Right lobe of liver (tissue), 6 donors: ENCODE data around the gene CATSPERE. TPM values are rescaled to one million over a fixed set of nuclear protein-coding genes. Genes with fewer than 3 reads are reported as not detected.

ENCODE experiments used
- ATAC-seq, 4 donors: fragments of 200-7000 bp; cut with Tn5 transposase; one replicate each; pipeline ENCODE4 v1.9.1; 2020; ENCODE audit warnings: mild to moderate bottlenecking in 4 of 4, moderate library complexity in 4 of 4
- DNase-seq, 3 donors: peaks; one replicate each; pipeline ENCODE4 v3.0.0-alpha.2; 2020
- H3K27ac ChIP-seq, 3 donors: fragments of 200-600 bp; one replicate each; pipeline ENCODE4 v1.8.0; 2022
- H3K27me3 ChIP-seq, 2 donors: fragments of 200-600 bp; one replicate each; pipeline ENCODE4 v1.8.0; 2022
- H3K36me3 ChIP-seq, 4 donors: fragments of 200-600 bp; sonication (generic) in 1 of 4; one replicate each; pipeline versions ENCODE4 v1.5.1 to v1.8.0; 2017 to 2022; ENCODE audit warnings: control low read depth in 1 of 4
- H3K4me1 ChIP-seq, 4 donors: fragments of 200-600 bp; sonication (generic) in 1 of 4; one replicate each; pipeline versions ENCODE4 v1.5.1 to v1.8.0; 2017 to 2022; ENCODE audit warnings: control low read depth in 1 of 4
- H3K4me3 ChIP-seq, 3 donors: fragments of 200-600 bp; one replicate each; pipeline ENCODE4 v1.8.0; 2022
- H3K9me3 ChIP-seq, 4 donors: fragments of 200-600 bp; sonication (generic) in 1 of 4; one replicate each; pipeline versions ENCODE4 v1.5.1 to v1.8.0; 2017 to 2022; ENCODE audit warnings: control low read depth in 1 of 4
- CTCF ChIP-seq, 4 donors: fragments of 200-600 bp in 3 of 4; fragments of 450-650 bp in 1 of 4; IDR thresholded peaks; one replicate each; pipeline versions ENCODE4 v1.5.1 to v1.8.0; 2016 to 2022; ENCODE audit warnings: antibody characterized with exemption in 4 of 4, mild to moderate bottlenecking in 2 of 4
- POLR2A ChIP-seq: fragments of 450-650 bp; IDR thresholded peaks from one replicate; pipeline ENCODE4 v1.6.1; 2017; ENCODE audit warnings: antibody characterized with exemption, mild to moderate bottlenecking
- WGBS: methylation state at CpG from one replicate; pipeline ENCODE4 v1.1.6; 2018; ENCODE audit warnings: low coverage, low lambda C conversion rate; ENCODE audit not compliant: insufficient coverage; ENCODE audit errors: missing lambda C conversion rate; 5-methylcytosine and 5-hydroxymethylcytosine counted together
- intact Hi-C, 2 donors: fragments of 100-400 bp; cut with DNase I; formaldehyde crosslinking; loops; one replicate each; pipeline versions ENCODE4 v1.11.2 to v1.14.1; 2022
- total RNA-seq, 6 experiments: library from RNA; depleted of rRNA in 2 of 6; stranded (reverse); fragments of >200 nt in 2 of 6; fragmentation: NEBNext Ultra II Directional in 3 of 6; extraction: Animal tissue kit (Norgen Biotek cat#: 25700) in 3 of 6; gene quantifications; one replicate each; pipeline versions ENCODE4 v1.1.0 to v1.2.4, GENCODE V29; 2016 to 2023
- donor health status: DM: no; HTN: yes; CAD: no.
- donor health status: DM: no; HTN: no; CAD: no.
- donor health status: DM: no; HTN: no; CAD: no.
- donor health status: DM: no; HTN: yes; CAD: no.
- donor health status: DM: no; HTN: yes; CAD: no.

CATSPERE gene
- total RNA-seq, 6 experiments from 2014 or later = 0.31 to 1.3 (median 0.70) TPM

GRCh38 chr1:244583358-244583982 lies 122.4 kb downstream of the CATSPERE start:
- intact Hi-C loops = no loop called here
- TF ChIP-seq POLR2A (no peak), CTCF (IDR thresholded peaks at IDR 0.05) (no peak)
- no peak for ATAC-seq
- no peak overlapping the region for H3K4me3 ChIP-seq
- 87% methylated on average over 5 of the region's 11 CpGs for WGBS
- no peaks in the 10 kb centered on the region for H3K9me3 ChIP-seq
- DNase-seq = no peak
- H3K27ac ChIP-seq = no peak overlapping the region
- no peaks in the 10 kb centered on the region for H3K4me1 ChIP-seq
- H3K27me3 ChIP-seq = no peaks in the 10 kb centered on the region
- H3K36me3 ChIP-seq = no peaks in the 10 kb centered on the region

GRCh38 chr1:244585867-244586266 lies 124.8 kb downstream of the CATSPERE start:
- no peaks in the 10 kb centered on the region for H3K27me3 ChIP-seq
- DNase-seq = no peak
- TF ChIP-seq CTCF (IDR thresholded peaks at IDR 0.05) (no peak), POLR2A (no peak)
- H3K4me1 ChIP-seq = no peaks in the 10 kb centered on the region
- no peaks in the 10 kb centered on the region for H3K36me3 ChIP-seq
- WGBS = 95% methylated on average over 3 of the region's 4 CpGs
- intact Hi-C loops = no loop called here
- no peak for ATAC-seq
- no peaks in the 10 kb centered on the region for H3K9me3 ChIP-seq
- H3K4me3 ChIP-seq = no peak overlapping the region
- no peak overlapping the region for H3K27ac ChIP-seq

GRCh38 chr1:244590670-244591069 lies 129.6 kb downstream of the CATSPERE start:
- no peaks in the 10 kb centered on the region for H3K27me3 ChIP-seq
- ATAC-seq (no peak), DNase-seq (no peak)
- H3K36me3 ChIP-seq = no peaks in the 10 kb centered on the region
- no peaks in the 10 kb centered on the region for H3K4me1 ChIP-seq
- TF ChIP-seq CTCF (IDR thresholded peaks at IDR 0.05) (no peak), POLR2A (no peak)
- no peak overlapping the region for H3K27ac ChIP-seq
- 88% methylated on average over 2 of the region's 2 CpGs for WGBS
- no peaks in the 10 kb centered on the region for H3K9me3 ChIP-seq
- no peak overlapping the region for H3K4me3 ChIP-seq
- intact Hi-C loops = no loop called here

DNA sequence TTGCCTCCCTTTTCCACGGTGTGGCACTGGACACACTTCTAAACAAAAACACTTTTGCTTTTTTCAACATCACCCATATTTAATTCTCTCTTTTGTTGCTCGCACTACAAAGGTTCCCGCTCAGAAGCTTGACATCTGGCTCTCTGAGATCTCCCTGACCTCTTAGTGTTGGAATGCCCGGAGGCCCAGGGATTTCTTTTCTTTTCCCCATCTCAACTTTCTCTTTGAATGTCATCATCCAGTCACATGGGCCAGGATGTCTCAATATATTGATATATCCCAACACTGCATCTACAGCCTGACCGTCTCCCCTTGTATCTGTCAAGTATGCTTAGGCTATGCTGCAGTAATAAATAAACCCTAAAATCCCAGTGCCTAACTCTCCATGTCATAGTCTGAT lies 137.5 kb downstream of the CATSPERE start:
- H3K27ac ChIP-seq = no peak overlapping the region

More for the DNA sequence above, 137.5 kb downstream of the CATSPERE start:
- intact Hi-C loops = no loop called here
- no peaks in the 10 kb centered on the region for H3K36me3 ChIP-seq
- no peak for TF ChIP-seq POLR2A
- TF ChIP-seq CTCF (IDR thresholded peaks at IDR 0.05) = no peak
- ATAC-seq (no peak), DNase-seq (no peak)
- H3K4me1 ChIP-seq = no peaks in the 10 kb centered on the region
- no peaks in the 10 kb centered on the region for H3K9me3 ChIP-seq
- H3K4me3 ChIP-seq = no peak overlapping the region
- no peaks in the 10 kb centered on the region for H3K27me3 ChIP-seq
- WGBS = 73% methylated on average over 5 of the region's 5 CpGs
